HG02884 (cell line): Measurements from ENCODE around the gene FAF1.
"Not testable (repeated sequence)": the region's sequence is repeated elsewhere in the genome, so short reads cannot be mapped to it uniquely, and the experiment has no call there.

Experiments
- ATAC-seq: cut with Tn5 transposase; IDR thresholded peaks from one replicate; pipeline ENCODE4 v1.9.1; 2021; ENCODE audit warnings: mild to moderate bottlenecking, moderate library complexity; ENCODE audit not compliant: unreplicated experiment

FAF1 gene

DNA sequence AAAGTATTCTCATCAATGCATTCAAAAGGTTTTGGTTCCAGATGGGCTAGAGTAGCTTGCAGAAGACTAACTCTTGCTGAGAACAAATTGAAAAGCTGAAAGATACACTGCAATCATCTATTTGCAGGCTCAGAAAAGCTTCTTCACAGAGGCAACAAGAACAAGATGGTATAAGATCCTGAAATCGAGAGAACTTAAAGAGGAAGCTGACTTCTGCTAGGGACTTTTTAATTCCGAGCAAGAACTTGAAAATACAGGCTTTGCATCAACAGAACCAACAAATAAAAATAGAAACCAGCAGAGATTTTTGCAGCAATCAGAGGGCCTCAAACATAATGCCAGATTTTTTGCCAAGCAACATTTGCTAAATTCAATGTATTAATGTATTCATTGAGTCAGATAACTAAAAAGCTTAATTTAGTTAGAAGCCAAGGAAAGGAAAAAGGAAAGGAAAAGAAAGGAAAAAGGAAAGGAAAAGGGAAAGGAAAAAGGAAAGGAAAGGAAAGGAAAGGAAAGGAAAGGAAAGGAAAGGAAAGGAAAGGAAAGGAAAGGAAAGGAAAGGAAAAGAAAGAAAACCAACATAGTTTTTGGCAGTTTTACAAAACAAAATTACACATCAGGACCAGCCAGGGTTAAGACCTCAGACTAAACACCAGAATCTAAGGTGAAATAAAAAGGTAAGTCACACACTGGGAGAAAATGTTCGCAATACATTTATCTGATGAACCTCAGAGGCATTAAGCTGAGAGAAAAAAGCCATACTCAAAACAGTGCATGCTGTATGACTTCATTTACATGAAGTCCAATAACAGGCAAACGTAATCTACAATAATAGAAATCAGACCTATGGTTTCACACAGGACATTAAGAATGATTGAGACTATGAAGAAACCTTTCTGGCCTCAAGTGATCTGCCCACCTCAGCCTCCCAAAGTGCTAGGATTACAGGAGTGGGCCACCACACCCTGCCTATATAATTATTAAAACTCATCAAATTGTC lies 42.6 kb downstream of the FAF1 start:
- peak; percentile 60 for ATAC-seq

DNA sequence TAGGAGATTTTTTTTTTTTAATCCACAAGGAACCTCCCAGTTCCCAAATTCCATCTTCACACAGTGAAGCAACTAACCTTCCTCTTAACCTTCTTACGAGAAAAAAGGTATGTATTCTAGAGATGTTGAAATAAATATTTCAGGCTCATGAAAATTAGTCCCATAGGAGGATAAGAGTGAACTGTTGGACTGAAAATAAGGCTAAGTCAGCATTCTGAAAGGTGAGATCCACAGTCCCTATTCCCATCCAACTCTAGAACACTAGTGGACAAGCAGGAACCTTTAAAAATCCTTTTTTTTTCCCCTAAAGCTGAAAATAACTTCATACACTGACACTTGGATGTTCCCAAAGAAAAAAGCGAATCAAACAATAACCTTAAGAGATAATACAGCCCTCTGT lies 44.4 kb downstream of the FAF1 start:
- ATAC-seq, result no peak

DNA sequence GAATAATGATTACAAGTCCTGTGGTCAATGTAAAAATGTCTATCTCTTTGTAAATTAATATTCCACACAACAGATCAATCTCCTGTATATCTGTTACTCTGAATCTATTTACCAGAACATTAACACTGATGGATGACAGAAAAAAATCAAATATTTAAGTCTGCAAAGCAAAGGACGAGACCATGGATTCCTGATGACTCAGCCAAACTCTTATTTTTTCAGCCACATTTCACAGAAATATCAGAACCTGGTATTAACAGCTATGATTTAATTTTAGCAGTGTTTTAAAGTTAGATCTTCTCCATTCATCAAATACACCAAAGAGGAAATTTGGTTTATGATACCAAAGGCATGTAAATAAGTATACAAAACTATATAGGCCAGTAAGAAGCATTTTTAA lies 46.1 kb downstream of the FAF1 start:
- no peak for ATAC-seq

DNA sequence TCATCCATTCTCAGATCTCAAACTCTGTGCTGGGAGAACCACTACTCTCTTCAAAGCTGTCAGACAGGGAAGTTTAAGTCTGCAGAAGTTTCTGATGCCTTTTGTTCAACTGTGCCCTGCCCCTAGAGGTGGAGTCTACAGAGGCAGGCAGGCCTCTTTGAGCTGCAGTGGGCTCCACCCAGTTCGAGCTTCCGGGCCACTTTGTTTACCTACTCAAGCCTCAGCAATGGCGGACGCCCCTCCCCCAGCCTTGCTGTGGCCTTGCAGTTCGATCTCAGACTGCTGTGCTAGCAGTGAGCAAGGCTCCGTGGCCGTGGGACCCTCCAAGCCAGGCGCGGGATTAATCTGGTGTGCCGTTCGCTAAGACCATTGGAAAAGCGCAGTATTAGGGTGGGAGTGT lies 49.7 kb downstream of the FAF1 start:
- not testable (repeated sequence) for ATAC-seq

DNA sequence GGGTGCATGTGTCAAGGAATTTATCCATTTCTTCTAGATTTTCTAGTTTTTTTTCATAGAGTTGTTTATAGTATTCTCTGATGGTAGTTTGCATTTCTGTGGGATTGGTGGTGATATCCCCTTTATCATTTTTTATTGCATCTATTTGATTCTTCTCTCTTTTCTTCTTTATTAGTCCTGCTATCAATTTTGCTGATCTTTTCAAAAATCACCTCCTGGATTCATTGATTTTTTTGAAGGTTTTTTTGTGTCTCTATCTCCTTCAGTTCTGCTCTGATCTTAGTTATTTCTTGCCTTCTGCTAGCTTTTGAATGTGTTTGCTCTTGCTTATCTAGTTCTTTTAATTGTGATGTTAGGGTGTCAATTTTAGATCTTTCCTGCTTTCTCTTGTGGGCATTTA lies 52.5 kb downstream of the FAF1 start:
- not testable (repeated sequence) for ATAC-seq

DNA sequence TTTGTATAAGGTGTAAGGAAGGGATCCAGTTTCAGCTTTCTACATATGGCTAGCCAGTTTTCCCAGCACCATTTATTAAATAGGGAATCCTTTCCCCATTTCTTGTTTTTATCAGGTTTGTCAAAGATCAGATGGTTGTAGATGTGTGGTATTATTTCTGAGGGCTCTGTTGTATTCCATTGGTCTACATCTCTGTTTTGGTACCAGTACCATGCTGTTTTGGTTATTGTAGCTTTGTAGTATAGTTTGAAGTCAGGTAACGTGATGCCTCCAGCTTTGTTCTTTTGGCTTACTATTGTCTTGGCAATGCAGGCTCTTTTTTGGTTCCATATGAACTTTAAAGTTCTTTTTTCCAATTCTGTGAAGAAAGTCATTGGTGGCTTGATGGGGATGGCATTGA lies 54.0 kb downstream of the FAF1 start:
- not testable (repeated sequence) for ATAC-seq

DNA sequence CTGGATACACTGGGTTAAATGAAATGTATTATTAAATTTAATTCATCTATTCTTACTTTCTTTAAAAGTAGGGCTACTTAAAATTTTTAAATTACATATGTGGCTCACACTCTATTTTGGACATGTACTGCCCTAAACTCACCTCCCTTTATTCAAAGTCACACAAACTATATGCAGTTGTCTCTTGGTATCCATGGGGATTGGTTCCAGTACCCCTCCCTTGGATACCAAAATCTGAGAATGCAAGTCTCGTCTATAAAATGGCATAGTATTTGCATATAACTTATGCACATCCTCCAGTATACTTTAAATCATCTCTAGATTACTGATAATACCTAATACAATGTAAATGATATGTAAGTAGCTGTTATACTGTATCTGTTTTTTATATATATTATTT lies 57.6 kb downstream of the FAF1 start:
- ATAC-seq, result no peak

DNA sequence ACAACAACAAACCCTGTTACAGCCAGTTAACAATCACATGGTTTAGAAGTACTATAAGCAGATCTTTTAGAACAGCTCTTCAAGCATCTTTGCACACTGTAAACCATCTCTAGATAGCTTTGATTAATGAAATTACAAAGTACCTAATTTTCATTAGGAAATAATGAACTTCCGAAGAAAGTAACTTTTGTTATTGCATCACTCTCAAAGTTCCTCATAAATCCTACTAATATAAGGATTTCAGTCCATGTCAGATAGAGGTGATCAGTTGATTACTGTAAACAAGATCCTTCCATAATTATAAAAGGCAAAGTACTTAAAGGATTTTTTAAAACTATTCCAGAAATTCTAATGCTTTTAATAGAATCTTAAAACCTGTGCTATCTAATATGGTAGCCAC lies 58.2 kb downstream of the FAF1 start:
- ATAC-seq, result no peak

DNA sequence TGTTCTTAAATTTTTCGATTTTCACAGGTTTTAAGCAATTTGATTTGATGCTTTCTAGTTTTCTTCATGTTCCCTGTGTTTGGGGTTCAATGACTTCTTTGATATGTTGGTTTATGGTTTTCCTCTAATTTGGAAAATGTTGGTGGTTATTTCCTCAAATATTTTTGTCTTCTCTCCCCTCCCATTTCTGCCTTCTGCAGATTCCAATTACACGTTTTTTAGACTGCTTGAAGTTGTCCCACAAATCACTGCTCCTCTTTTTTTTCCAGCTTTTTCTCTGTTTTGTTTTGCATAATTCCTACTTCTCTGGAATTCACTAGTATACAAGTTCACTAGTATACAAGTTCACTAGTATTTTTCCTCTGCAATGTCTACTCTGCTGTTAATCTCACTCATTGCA lies 61.3 kb downstream of the FAF1 start:
- ATAC-seq, result no peak

DNA sequence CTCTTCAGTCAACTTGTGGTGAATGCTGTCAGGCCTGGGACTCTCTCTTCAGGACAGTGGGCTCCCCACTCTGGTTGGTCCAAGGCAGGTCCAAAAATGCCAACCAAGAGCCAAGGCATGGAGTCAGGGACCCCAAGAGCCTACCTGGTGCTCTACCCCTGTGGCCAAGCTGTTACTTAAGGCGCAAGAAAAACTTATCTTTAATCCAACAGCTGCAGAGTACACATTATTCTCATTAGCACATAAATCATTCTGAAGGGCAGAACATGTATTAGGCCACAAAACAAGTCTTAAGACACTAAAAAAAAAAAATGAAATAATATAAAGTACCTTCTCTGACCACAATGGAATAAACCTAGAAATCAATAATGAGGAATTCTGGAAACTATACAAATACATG lies 65.7 kb downstream of the FAF1 start:
- no peak for ATAC-seq

DNA sequence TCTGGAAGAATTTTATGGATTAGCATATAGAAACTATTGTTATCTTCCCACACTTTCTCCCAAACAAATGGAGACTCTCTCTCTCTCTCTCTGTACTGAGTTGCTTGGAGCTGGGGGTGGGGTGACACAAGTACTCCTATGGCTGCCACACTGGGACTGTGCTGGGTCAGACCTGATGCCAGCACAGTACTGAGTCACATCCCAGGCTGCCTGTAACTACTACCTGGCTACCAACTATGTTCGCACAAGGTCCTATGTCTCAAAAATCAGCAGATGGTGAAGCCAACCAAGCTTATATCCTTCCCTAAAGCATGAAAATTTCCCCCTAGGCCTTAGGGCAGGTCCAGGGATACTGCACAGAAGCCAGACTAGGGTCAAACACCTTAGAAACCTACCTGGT lies 66.6 kb downstream of the FAF1 start:
- ATAC-seq, result no peak

DNA sequence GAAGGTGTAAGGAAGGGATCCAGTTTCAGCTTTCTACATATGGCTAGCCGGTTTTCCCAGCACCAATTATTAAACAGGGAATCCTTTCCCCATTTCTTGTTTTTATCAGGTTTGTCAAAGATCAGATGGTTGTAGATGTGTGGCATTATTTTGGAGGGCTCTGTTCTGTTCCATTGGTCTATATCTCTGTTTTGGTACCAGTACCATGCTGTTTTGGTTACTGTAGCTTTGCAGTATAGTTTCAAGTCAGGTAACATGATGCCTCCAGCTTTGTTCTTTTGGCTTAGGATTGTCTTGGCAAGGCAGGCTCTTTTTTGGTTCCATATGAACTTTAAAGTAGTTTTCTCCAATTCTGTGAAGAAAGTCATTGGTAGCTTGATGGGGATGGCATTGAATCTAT lies 72.5 kb downstream of the FAF1 start:
- ATAC-seq, result not testable (repeated sequence)

DNA sequence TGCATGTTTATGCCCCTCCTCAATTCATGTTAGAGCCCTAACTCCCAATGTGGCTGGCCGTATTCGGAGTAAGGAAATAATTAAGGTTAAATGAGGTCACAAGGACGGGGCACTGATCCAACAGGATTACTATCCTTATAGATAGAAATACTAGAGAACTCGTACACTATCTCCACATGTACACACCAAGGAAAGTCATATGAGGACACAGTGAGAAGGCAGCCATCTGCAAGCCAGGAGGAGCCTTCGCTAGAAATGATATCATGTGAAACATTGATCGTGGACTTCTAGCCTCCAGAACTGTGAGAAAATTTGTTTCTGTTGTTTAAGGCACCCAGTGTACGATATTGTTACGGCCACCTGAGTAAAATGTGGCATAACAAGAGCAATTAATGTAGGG lies 79.7 kb downstream of the FAF1 start:
- ATAC-seq, result no peak

DNA sequence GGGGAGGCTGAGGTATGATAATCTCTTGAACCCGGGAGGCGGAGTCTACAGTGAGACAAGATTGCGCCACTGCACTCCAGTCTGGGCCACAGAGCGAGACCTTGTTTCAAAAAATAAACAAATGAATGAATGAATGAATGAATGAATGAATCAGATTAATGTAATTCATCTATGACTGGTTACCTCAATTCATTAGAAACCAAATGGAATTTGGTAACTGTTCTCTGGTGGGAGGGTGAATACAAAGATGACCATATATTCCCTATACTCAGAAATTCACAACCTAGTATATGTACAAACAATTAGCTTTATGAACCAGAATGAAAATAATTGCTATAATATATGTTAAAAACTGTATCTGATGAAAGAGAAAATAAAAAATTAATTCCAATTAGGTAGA lies 80.9 kb downstream of the FAF1 start:
- ATAC-seq, result no peak

DNA sequence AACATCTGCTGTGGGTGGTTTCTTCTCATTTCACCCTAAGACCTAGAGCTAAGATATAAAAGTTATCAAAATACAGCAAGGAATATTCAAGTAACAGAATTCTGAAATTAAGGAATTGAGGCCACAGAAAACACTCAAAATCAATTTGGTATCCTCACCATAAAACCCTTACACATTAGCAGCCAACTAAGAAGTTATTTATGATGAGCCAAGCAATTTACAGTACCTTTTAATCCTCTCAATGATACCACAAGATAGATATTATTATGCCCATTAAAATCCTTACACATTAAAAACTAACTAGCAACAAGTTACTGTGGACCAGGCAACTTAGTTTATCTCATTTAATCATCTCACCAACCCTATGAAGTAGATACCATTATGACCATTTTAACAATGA lies 81.6 kb downstream of the FAF1 start:
- ATAC-seq, result no peak

DNA sequence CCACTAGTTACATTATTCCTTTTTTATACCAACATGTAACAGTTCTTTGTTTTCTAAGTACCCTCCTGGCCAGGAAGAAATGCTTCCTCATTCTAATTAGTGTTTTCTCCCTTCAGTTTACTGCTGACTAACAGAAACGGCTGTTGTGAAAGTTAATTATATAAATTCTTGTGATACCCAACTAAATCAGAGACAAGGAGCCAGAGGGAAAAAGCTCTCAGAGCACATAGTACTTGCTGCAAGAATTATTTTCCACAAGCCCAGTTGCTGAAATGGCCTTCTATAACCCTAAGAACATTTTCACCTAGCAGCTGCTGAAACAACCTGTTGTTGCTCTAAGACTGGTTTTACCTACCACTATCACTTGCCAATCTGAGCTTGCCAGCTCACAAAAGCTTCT lies 82.4 kb downstream of the FAF1 start:
- ATAC-seq, result no peak

DNA sequence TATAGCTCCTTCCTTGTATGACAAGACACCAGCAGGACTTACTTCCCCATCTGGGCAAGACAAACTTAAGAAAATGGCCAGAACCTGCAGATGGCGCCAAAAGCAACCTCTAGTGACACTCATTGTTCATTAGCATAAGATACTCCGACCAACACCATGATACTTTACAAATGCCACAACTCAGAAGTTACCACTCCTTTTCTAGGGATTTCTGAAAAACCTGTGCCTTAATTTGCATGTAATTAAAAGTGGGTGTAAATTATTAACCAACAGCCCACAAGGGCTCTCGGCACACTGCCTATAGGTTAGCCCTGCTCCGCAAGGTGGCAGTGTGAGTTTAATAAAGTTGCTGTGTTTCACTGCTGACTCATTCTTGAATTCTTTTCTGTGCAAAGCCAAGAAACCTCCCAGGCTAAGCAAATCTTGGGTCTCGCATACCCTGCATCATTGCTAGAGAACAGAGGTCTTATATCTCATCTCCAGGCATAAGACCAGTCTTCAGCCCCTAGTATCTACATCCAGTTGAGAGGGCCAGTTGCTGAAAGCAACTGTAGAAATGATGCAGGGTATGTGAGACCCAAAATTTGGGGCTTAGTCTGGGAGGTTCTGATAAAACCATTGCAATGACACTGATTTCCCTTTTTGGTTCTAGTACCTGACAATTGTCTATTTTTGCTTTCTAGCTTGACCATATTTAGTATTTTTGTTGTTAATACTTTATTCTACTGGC lies 86.4 kb downstream of the FAF1 start:
- peak; percentile 93 for ATAC-seq

DNA sequence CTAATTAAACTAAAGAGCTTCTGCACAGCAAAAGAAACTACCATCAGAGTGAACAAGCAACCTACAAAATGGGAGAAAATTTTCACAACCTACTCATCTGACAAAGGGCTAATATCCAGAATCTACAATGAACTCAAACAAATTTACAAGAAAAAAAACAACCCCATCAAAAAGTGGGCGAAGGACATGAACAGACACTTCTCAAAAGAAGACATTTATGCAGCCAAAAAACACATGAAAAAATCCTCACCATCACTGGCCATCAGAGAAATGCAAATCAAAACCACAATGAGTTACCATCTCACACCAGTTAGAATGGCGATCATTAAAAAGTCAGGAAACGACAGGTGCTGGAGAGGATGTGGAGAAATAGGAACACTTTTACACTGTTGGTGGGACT lies 95.2 kb downstream of the FAF1 start:
- ATAC-seq, result not testable (repeated sequence)

DNA sequence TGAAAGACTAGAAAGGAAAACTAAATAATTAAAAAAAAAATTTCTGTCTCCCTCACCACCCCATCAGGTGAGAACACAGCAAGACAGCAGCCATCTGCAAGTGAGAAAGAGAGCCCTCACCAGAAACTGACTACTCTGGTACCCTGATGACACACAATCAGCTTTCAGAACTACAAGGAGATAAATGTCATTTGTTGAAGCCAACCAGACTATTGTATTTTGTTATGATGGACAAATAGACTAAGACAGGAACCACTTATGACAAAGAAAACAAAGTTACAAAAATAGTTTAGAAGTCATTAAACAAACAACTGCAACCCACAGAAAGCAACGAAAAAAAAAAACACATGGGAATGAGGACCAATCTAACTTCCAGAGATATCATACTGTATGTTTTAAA lies 98.3 kb downstream of the FAF1 start:
- ATAC-seq, result no peak

DNA sequence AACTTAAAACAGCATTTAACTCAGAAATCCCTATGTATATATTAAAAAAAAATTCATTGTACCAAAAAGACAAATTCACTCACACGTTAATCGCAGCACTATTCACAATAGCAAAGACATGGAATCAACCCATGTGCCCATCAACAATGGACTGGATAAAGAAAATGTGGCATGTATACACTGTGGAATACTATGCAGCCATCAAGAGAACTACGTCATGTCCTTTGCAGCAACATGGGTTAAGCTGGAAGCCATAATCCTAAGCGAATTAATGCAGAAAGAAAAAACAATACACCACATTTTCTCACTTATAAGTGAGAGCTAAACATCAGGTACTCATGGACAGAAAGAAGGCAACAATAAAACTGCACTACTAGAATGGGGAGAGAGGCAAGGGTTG lies 99.4 kb downstream of the FAF1 start:
- no peak for ATAC-seq

DNA sequence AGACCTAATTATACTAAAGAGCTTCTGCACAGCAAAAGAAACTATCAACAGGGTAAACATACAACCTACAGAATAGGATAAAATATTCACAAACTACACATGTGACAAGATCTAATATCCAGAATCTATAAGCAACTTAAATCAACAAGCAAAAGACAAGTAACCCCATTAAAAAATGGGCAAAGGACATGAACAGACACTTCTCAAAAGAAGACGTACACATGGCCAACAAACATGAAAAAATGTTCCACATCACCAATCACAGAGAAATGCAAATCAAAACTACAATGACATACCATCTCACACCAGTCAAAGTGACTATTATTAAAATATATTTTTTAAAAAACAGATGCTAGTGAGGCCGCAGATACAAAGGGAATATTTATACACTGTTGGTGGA lies 99.8 kb downstream of the FAF1 start:
- ATAC-seq, result no peak

DNA sequence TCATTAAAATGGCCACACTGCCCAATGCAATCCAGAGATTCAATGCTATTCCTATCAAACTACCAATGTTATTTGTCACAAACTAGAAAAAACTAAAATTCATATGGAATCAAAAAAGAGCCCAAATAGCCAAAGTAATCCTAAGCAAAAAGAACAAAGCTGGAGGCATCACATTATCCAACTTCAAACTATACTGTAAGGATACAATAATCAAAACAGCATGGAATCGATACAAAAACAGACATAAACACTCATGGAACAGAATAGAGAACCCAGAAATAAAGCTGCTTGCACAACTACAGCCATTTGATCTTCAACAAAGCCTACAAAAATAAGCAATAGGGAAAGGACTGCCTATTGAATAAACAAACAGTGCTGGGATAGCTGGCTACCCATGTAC lies 100.4 kb downstream of the FAF1 start:
- no peak for ATAC-seq
